Measurements from ENCODE around the gene MAPK9.

DNA sequence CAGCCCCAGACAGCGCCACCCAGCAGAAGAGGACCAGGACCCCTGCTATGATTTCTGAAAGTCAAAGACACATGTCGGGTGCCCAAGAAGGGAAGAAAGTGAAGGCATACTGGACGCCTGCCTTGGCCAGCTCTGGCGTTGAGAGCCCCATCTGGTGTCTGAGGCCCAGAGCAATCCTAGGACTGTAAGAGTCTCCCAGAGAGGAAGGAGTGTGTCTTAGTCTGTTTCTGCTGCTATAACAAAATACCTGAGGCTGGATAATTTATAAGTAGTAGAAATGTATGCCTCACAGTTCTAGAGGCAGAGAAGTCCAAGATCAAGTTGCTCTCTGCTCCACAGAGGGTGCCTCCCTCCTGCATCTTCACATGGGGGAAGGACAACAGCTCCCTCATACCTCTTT is 93.7 kb downstream of the MAPK9 start:
- TF ChIP-seq JUND (IDR thresholded peaks at IDR 0.05) (no peak), POLR2A (IDR thresholded peaks at IDR 0.05; ENCODE audit: borderline replicate concordance, extremely low read depth, insufficient read depth, insufficient read length) (no peak), CTCF (IDR thresholded peaks at IDR 0.05 in 2 of 3, conservative IDR thresholded peaks at IDR 0.05 in 1 of 3; ENCODE audit: borderline replicate concordance in 1 of 3, insufficient read depth in 1 of 3, low read depth in 2 of 3, low read length in 2 of 3) (no peak), ZNF274 (IDR thresholded peaks at IDR 0.05; ENCODE audit: low read depth, low read length) (no peak), EZH2 (IDR thresholded peaks at IDR 0.05) (no peak), FOSL1 (IDR thresholded peaks at IDR 0.05; ENCODE audit: low read depth) (no peak), SP1 (IDR thresholded peaks at IDR 0.05; ENCODE audit: low read depth) (no peak), TCF7L2 (IDR thresholded peaks at IDR 0.05; ENCODE audit: borderline replicate concordance, extremely low read depth, insufficient read depth, insufficient read length) (no peak), RAD21 (IDR thresholded peaks at IDR 0.05; ENCODE audit: low read depth) (no peak), EZH2phosphoT487 (IDR thresholded peaks at IDR 0.05; ENCODE audit: borderline replicate concordance) (no peak), POLR2AphosphoS5 (IDR thresholded peaks at IDR 0.05; ENCODE audit: low read depth, low read length) (no peak), MAX (IDR thresholded peaks at IDR 0.05) (no peak), SIN3A (IDR thresholded peaks at IDR 0.05; ENCODE audit: low read depth) (no peak), EGR1 (IDR thresholded peaks at IDR 0.05; ENCODE audit: low read depth) (no peak)

Data from HCT116 (cell line).